CD4-positive, alpha-beta T cell treated with Interleukin-17A for 1 hour (primary cell): ENCODE measurements around the gene VPS39.
"Not testable (repeated sequence)": the region's sequence is repeated elsewhere in the genome, so short reads cannot be mapped to it uniquely, and the experiment has no call there.

Experiments
- DNase-seq: peaks from one replicate; pipeline ENCODE4 v3.0.0-alpha.2; 2020

VPS39 gene

DNA sequence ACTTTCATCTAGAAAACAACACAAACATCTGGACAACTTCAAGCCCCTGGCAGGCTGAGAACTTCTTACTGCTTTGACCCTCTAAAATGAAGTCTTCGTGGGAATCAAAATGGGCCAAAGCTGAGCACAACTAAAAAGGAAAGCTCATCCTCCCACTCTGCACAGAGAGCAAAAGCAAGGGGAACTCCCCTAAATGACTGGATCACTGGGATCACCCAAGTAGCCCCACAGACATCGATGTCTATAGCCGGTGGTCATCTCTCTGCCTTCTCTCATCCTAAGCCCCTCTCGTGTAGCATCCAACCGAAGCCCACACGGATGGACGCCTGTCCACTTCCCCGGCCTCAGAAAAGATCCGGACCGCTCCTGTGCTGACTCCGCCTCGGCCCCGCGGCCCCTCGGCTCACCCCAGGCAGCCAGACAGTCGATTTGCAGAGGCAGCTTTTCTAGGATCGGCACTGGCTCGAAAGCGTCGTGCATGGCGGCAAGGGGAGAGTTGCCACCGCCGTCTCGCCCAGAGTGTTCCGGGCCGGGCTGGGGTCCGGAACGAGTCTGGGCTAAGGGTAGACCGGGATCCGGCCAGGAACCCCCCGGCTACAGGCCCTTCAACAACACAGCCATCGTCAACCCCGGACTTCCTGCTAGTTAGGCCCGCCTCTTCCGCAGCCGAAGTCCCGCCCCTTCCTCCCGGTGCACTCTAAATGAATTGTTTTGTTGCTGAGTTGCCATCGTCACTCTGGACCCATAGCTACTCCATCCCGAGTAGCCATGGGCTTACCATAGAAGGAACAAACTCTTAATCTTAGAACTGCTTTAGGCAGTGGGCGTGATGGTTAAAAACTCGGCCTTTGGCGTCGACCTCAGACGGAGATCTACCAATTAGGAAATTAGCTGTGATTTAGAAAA lies at the start of gene VPS39:
VPS39 (minus strand) TSS at position 631 of the 906 bp plus-strand sequence; CDS start at position 480, 151 bp downstream.
- DNase-seq: peak; percentile 89

GRCh38 chr15:42253300-42253699 lies 45.2 kb upstream of the VPS39 start:
- DNase-seq: no peak

DNA sequence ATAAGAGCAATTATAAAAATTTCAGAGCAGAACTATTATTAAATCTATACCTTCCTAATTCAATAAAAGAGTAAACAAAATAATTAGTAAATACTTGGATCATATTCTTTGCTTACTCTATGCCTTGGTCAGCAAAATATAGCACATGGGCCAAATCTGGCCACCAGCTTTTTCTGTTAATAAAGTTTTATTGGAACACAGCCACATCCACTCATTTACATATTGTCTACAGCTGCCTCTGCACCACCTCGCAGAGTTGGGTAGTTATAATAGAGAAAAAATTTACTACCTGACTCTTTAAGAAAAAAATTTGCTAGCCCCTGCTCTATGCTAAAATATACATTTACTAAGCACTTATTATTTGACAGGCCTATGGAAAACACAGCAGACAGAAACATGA lies 32.7 kb upstream of the VPS39 start:
- no peak for DNase-seq

DNA sequence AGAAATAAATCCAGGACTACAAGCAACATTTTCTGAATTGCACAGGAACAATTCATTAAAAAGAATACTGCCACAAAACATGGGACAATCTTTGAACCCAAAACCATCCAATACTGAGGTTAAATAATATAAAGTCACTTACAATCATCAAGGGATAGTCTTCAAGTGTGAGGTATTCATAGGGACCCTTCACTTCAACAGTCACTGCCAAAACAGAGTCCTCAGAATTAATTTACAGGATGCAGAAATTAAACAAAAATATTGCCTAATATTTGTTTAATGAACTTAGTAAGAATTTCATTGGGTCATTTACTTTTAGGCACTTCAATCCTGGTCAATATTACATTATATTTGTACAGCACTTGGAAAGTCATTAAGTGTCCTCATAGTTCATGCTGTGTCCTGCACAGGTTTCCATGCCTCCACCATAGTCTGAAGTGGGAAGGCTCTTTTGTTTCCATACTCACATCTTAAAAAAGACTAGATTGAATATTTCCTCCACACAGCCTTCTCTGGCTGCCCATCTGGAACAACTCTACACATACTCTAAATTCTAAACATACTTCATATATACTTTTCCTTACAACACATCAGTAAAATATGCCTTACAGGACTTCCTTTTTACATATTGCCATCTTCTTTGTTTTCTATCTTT lies 31.6 kb upstream of the VPS39 start:
- DNase-seq: no peak

DNA sequence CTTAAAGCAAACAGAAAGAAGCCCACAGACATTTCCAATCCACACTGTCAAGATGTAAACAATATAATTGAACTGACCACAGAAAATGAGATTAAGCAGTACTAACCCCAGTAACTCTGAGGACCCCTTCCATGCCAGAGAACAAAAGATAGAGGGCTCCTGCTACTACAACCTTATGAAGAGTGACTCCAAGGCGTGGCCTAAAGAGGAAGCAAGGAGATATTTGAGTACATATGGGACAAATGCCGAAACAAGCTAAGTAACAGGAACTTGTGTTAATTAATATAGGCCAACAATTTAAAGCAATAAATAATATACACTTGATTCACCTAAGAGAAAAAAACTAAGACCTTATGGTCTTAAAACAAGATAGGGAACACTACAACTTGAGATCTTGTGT lies 25.0 kb upstream of the VPS39 start:
- no peak for DNase-seq

- DNase-seq: no peak
Observed at GRCh38 chr15:42232606-42233005, 24.5 kb upstream of the VPS39 start.

DNA sequence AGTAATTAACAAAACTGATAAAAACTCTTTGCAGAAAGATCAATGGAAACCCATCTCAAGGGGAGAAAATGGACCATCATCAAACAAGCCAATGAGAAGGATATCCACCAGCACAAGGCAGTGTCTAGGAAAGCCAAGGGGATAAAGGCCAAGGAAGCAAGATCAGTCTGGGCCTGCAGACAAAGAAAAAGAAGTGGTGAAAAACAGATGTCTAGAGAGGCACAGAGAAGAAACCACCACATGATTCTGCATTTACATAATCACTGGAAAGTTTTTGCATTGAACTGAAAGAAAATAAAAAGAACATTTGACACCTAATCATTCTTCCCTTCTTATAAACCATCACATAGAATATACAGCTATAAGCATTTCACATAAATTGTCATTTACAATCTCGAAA lies 23.0 kb upstream of the VPS39 start:
- no peak for DNase-seq

GRCh38 chr15:42228981-42229380 lies 20.9 kb upstream of the VPS39 start:
- DNase-seq: not testable (repeated sequence)

- no peak for DNase-seq
Observed at GRCh38 chr15:42228036-42228435, 19.9 kb upstream of the VPS39 start.

DNA sequence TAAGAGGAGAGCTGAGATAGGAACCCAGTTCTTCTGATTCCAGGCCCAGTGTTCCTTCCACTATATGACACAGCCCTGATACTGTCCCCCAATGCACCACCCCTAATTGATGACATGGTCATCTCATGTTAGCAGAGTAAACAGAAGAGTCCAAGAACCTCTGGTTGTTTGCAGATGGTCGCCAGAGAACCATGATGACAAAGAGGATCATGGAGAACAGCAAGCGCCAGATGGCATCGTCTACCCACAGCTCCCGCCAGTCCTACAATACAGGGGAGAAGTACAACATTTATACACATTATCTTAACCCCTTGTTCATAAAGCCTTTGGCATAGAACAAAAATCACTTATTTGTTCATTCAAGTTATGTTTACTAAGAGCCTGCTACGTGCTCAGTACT lies 18.5 kb upstream of the VPS39 start:
- DNase-seq: no peak

GRCh38 chr15:42220216-42220615 lies 12.1 kb upstream of the VPS39 start:
- DNase-seq: no peak

- no peak for DNase-seq
Observed at GRCh38 chr15:42218953-42219592, 11.0 kb upstream of the VPS39 start.

DNA sequence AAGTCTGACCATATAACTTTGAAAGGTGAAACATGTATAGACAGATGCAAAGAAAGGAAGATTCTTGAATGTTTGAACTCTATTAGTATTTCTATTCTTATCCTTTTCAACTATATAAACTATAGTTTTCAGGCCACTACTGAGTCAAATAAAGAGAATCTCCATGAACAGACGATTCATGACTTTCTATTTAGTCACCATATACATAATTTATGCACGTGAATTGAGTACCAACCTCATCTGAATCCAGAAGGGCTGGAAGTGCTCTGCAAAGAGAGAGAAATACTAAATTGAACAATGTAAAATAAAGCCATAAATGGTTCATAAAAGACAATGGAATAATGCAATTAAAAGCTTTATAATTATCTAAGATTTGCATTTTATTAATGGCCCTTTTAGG lies 9.5 kb upstream of the VPS39 start:
- no peak for DNase-seq

DNA sequence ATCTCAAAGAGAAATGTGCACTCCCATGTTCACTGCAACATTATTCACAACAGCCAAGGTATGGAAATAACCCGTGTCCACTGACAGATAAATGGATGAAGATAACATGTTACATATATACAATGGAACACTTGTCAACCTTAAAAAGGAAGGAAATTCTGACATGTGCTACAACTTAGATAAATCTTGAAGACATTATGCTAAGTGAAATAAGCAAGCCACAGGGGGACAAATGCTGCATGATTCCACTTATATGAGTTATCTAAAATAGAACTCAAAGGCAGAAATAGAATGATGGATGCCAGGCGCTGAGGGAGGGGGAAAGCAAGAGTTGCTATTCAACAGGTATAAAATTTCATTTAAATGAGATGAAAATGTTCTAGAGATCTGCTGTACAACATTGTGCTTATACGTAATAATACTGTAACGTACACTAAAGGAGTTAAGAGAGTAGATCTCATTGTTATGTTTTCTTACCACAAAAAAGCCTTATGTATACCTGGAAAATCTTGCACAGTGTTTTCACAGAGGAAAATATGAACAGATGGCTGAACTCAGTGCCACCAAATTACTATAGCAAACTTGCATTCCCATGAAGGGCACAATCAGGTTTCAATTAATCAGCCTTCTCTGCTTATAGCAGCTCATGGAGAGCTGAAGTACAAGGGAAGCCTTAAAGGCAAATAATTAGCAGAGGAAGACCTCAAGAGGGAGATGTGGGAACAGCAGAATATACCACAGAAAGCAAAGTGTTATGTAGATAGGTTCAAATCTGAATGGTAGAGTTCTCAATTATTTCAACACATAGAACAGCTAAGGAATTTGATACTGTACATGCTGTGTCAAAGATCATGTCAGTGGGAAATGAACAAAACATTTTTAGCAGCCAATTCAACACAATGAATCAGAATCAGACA lies 8.1 kb upstream of the VPS39 start:
- no peak for DNase-seq

GRCh38 chr15:42214600-42214999 lies 6.5 kb upstream of the VPS39 start:
- DNase-seq: no peak

GRCh38 chr15:42213511-42213910 lies 5.4 kb upstream of the VPS39 start:
- no peak for DNase-seq

- DNase-seq: no peak
Observed at GRCh38 chr15:42210696-42211095, 2.6 kb upstream of the VPS39 start.

DNA sequence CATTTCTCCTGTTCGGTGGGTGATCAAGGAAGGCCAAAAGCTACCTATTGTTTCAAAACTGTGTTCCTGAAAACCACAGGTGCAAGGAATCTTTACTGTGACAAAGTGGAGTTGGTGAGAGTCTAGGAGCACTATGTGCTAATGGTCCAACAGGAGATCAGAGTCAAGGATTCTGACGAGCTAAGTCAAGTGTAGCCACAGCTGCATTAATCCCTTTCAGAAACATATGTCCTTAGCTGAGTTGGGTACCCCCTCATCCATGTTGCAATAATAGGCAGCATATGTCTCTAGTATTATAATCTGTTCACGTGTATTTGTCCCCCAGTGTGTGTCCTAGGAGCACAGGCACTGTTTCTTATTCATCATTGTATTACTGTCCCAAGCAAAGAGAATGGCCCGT lies 1.7 kb downstream of the VPS39 start:
- DNase-seq: no peak

DNA sequence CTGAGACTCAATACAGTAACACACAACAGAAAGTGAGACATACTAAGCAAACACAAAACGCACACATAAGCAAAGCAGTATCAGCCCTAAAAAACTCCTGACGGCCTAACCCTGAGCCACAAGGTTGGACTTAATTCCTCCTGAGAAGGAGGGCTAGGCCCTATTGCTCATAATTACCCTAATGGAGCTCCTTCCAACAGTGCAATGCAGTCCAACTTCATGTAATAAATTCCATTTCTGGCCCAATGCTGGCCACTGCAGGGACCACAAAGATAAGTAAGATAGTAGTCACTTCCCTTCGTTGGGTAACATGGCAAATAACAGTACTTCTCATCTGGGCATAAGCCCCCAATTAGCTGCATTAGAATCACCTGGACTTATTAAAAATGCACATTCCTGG lies 4.2 kb downstream of the VPS39 start:
- DNase-seq: no peak

DNA sequence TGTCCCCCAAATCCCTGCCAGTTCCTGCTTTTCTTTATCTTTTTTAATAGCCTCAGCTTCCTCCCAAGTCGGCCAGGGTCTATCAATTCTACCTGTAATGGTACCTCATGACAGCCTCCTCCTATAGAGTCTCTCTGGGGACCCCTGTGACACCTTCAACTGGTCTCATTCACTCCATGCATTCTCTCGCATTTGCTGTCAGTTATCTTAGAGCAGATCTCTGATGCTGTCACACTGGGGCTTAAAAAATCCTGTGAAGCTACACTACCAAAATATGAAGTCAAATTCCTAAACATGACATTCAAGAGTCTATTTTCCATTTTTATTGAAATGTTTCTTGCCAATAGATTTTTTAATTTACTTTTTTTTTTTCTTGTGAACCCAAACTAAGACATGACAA lies 5.5 kb downstream of the VPS39 start:
- no peak for DNase-seq

GRCh38 chr15:42201801-42202200 lies 6.3 kb downstream of the VPS39 start:
- no peak for DNase-seq

GRCh38 chr15:42199126-42199525 lies 9.0 kb downstream of the VPS39 start:
- DNase-seq: no peak

GRCh38 chr15:42198516-42198915 lies 9.6 kb downstream of the VPS39 start:
- no peak for DNase-seq
